Right lobe of liver (tissue), 4 donors: ENCODE results near the gene RBM47.
"Not testable (repeated sequence)": the region's sequence is repeated elsewhere in the genome, so short reads cannot be mapped to it uniquely, and the experiment has no call there.

Experiments
- CTCF ChIP-seq, 4 donors: fragments of 200-600 bp in 3 of 4; fragments of 450-650 bp in 1 of 4; IDR thresholded peaks; one replicate each; pipeline versions ENCODE4 v1.5.1 to v1.8.0; 2016 to 2022; ENCODE audit warnings: antibody characterized with exemption in 4 of 4, mild to moderate bottlenecking in 2 of 4
- POLR2A ChIP-seq: fragments of 450-650 bp; IDR thresholded peaks from one replicate; pipeline ENCODE4 v1.6.1; 2017; ENCODE audit warnings: antibody characterized with exemption, mild to moderate bottlenecking
- donor health status: DM: no; HTN: no; CAD: no.
- donor health status: DM: no; HTN: no; CAD: no.
- donor health status: DM: no; HTN: yes; CAD: no.

GRCh38 chr4:40628407-40628806, 1.3 kb downstream of the RBM47 start:
- not testable (repeated sequence) for TF ChIP-seq CTCF (IDR thresholded peaks at IDR 0.05); POLR2A
